CD4-positive, alpha-beta T cell (primary cell): Measurements from ENCODE around the gene PLOD3. TPM values are rescaled to one million over a fixed set of nuclear protein-coding genes. Genes with fewer than 3 reads are reported as not detected.

Experiments
- ATAC-seq: fragments of 200-7000 bp; cut with Tn5 transposase; one replicate; pipeline ENCODE4 v1.10.0; 2022; ENCODE audit warnings: mild to moderate bottlenecking; ENCODE audit not compliant: poor library complexity
- CTCF ChIA-PET: fragments of 350-600 bp; sonication (Branson Sonifier 250); formaldehyde crosslinking; loops from one replicate; lab custom pipeline; 2021; ENCODE audit warnings: antibody characterized with exemption, inconsistent platforms; lab: Charles Lee
- POLR2A ChIA-PET: fragments of 350-600 bp; sonication (Branson Sonifier 250); formaldehyde crosslinking; loops from one replicate; lab custom pipeline; 2021; ENCODE audit warnings: antibody characterized with exemption, inconsistent platforms; lab: Charles Lee
- DNase-seq, 14 experiments: peaks; one replicate each; pipeline ENCODE4 v3.0.0-alpha.2; 2013 to 2020; ENCODE audit warnings: mixed read lengths in 2 of 14
- H3K27ac ChIP-seq, 2 donors: one replicate each; pipeline versions ENCODE4 v1.5.1 to v1.7.0; 2013; ENCODE audit warnings: low read length in 2 of 2, low read depth in 1 of 2, mild to moderate bottlenecking in 1 of 2
- H3K27me3 ChIP-seq, 2 experiments: 1 replicate in 1 of 2; 2 replicates in 1 of 2; pipeline versions ENCODE4 v1.6.1 to v1.7.0; 2013; ENCODE audit warnings: low read length in 2 of 2, control low read depth in 1 of 2, mild to moderate bottlenecking in 1 of 2, moderate library complexity in 1 of 2; ENCODE audit not compliant: insufficient read depth in 2 of 2, control insufficient read depth in 1 of 2
- H3K36me3 ChIP-seq: one replicate; pipeline ENCODE4 v1.6.1; 2013; ENCODE audit warnings: low read length, control low read depth; ENCODE audit not compliant: insufficient read depth
- H3K4me1 ChIP-seq: one replicate; pipeline ENCODE4 v1.6.1; 2013; ENCODE audit warnings: low read length, control low read depth; ENCODE audit not compliant: insufficient read depth
- H3K4me3 ChIP-seq: one replicate; pipeline ENCODE4 v1.5.1; 2013; ENCODE audit warnings: mild to moderate bottlenecking, low read length, moderate library complexity
- H3K9me3 ChIP-seq, 2 experiments: 1 replicate in 1 of 2; 2 replicates in 1 of 2; pipeline versions ENCODE4 v1.6.1 to v1.7.0; 2013; ENCODE audit warnings: low read length in 2 of 2, mild to moderate bottlenecking in 2 of 2, control low read depth in 1 of 2, moderate library complexity in 1 of 2; ENCODE audit not compliant: control insufficient read depth in 1 of 2, insufficient read depth in 1 of 2
- H3K27ac Mint-ChIP-seq: one replicate; pipeline ENCODE4 v1.8.0; 2020; ENCODE audit warnings: mixed read lengths
- H3K27me3 Mint-ChIP-seq: one replicate; pipeline ENCODE4 v1.8.0; 2021; ENCODE audit warnings: mixed read lengths
- H3K36me3 Mint-ChIP-seq: one replicate; pipeline ENCODE4 v1.8.0; 2021; ENCODE audit warnings: low read depth, mixed read lengths
- H3K4me1 Mint-ChIP-seq: one replicate; pipeline ENCODE4 v1.8.0; 2021; ENCODE audit warnings: low read depth, mixed read lengths
- H3K4me3 Mint-ChIP-seq: one replicate; pipeline ENCODE4 v1.8.0; 2020; ENCODE audit warnings: mild to moderate bottlenecking, mixed read lengths
- H3K9me3 Mint-ChIP-seq: one replicate; pipeline ENCODE4 v1.8.0; 2020; ENCODE audit warnings: mixed read lengths
- CTCF ChIP-seq: fragments of 200-600 bp; IDR thresholded peaks from one replicate; pipeline ENCODE4 v1.8.0; 2022; ENCODE audit warnings: antibody characterized with exemption, mild to moderate bottlenecking
- intact Hi-C, 2 experiments: fragments of 100-400 bp; cut with DNase I in 1 of 2; cut with micrococcal nuclease in 1 of 2; formaldehyde crosslinking; loops; one replicate each; pipeline versions ENCODE4 v1.15.1 to v1.9.0; 2023 to 2025; cut with DNase I, micrococcal nuclease
- total RNA-seq, 174 experiments: library from RNA in 2 of 174; stranded (reverse) in 2 of 174; gene quantifications; one replicate each; pipeline ENCODE4 v1.2.3 and lab custom pipeline; 2021 to 2026

PLOD3 gene
- total RNA-seq, 2 experiments from 2014 or later, result 13.8 to 15.9 TPM

- ChIA-PET POLR2A (interaction anchor here (0.7 to 2.9 kb wide), 9 partner anchors 9 to 370 kb away, joined by 3 to 55 read pairs (median 4); partner anchors contain the start of genes IFT22, PLOD3, SRRT and UFSP1), CTCF (interaction anchor here (2.6 to 2.8 kb wide), 2 partner anchors 27 to 53 kb away, joined by 14 to 39 read pairs; partner anchors contain the start of genes PLOD3 and ZNHIT1)
- Mint-ChIP-seq H3K27ac (peak overlapping the region; percentile 96), H3K36me3 (peaks cover 42% of the 10 kb centered on the region), H3K4me3 (peak overlapping the region; percentile 98), H3K27me3 (no peaks in the 10 kb centered on the region), H3K4me1 (peaks cover 50% of the 10 kb centered on the region), H3K9me3 (no peaks in the 10 kb centered on the region)
- peaks cover 29% of the 10 kb centered on the region for H3K36me3 ChIP-seq
- peak overlapping the region; percentile 87 for H3K4me3 ChIP-seq
- no peak for ATAC-seq
- intact Hi-C loops, result loop anchor here (2.0 to 5.0 kb wide), 3 partner anchors 100 to 1222 kb away; no protein-coding TSS in a partner anchor
- TF ChIP-seq CTCF, result no peak
- DNase-seq, result no peak
- H3K9me3 ChIP-seq, result no peaks in the 10 kb centered on the region
- H3K27me3 ChIP-seq, result no peaks in the 10 kb centered on the region
- H3K27ac ChIP-seq, result peak overlapping the region; percentile 91 to 92
- peaks cover 23% of the 10 kb centered on the region for H3K4me1 ChIP-seq
Observed at GRCh38 chr7:101245147-101245668, 27.8 kb upstream of the PLOD3 start.

GRCh38 chr7:101244375-101245146 is 27.2 kb upstream of the PLOD3 start, which contains the start of gene FIS1:
FIS1 (minus strand) TSS chr7:101245081; CDS start chr7:101245004, 77 bp downstream.
- intact Hi-C loops, result loop anchor here (1.0 to 5.0 kb wide), 8 partner anchors 8 to 1223 kb away; partner anchors contain the start of genes ZNHIT1 (in 2 of the 2), SRRT (in 1 of the 2) and TRIM56 (in 1 of the 2)
- no peaks in the 10 kb centered on the region for H3K27me3 ChIP-seq
- ChIA-PET CTCF (interaction anchor here (0.7 to 2.8 kb wide), 17 partner anchors 9 to 370 kb away, joined by 3 to 39 read pairs (median 4); partner anchors contain the start of genes AP1S1, PLOD3, SERPINE1 and SRRT), POLR2A (interaction anchor here (0.7 to 2.9 kb wide), 16 partner anchors 8 to 817 kb away, joined by 3 to 55 read pairs (median 5); partner anchors contain the start of genes IFT22, PLOD3, SRRT and UFSP1)
- peak within 1 kb of the TSS; percentile 87 for H3K4me3 ChIP-seq
- peak within 1 kb of the TSS; percentile 98 for H3K4me3 Mint-ChIP-seq
- H3K4me1 ChIP-seq, result peaks cover 23% of the 10 kb centered on the region
- peaks cover 44% of the 10 kb centered on the region for H3K4me1 Mint-ChIP-seq
- peaks cover 32% of the 10 kb centered on the region for H3K36me3 ChIP-seq
- ATAC-seq (peak; percentile 94), DNase-seq (peak; percentile 84 to 96 (median 90))
- H3K9me3 Mint-ChIP-seq, result no peaks in the 10 kb centered on the region
- peak within 1 kb of the TSS; percentile 96 for H3K27ac Mint-ChIP-seq
- no peaks in the 10 kb centered on the region for H3K9me3 ChIP-seq
- peak within 1 kb of the TSS; percentile 91 to 92 for H3K27ac ChIP-seq
- no peaks in the 10 kb centered on the region for H3K27me3 Mint-ChIP-seq
- peaks cover 43% of the 10 kb centered on the region for H3K36me3 Mint-ChIP-seq
- TF ChIP-seq CTCF, result peak; percentile 99
